DND-41 (cell line): ENCODE data around the gene SLC35F3.

Experiments used
- ATAC-seq: fragments of 200-7000 bp; cut with Tn5 transposase; 3 replicates; pipeline ENCODE4 v1.9.1; 2021; ENCODE audit warnings: low read depth; ENCODE audit not compliant: insufficient read depth
- DNase-seq: peaks from one replicate; pipeline ENCODE4 v3.0.0-alpha.2; 2020
- H2AFZ ChIP-seq: 2 replicates; pipeline ENCODE4 v1.6.0; 2012; ENCODE audit warnings: low read depth, low read length
- H3K27ac ChIP-seq: 2 replicates; pipeline ENCODE4 v1.5.1; 2012; ENCODE audit warnings: low read length, inconsistent platforms
- H3K27me3 ChIP-seq: fragments of 200-600 bp; sonication (generic); 2 replicates; pipeline ENCODE4 v1.6.0; 2012; ENCODE audit warnings: low read length, mild to moderate bottlenecking, inconsistent platforms; ENCODE audit not compliant: insufficient read depth, poor library complexity
- H3K36me3 ChIP-seq: 2 replicates; pipeline ENCODE4 v1.5.1; 2012; ENCODE audit warnings: low read length, inconsistent platforms; ENCODE audit not compliant: insufficient read depth
- H3K4me1 ChIP-seq: 2 replicates; pipeline ENCODE4 v1.5.1; 2012; ENCODE audit warnings: mild to moderate bottlenecking, low read length; ENCODE audit not compliant: insufficient read depth
- H3K4me2 ChIP-seq: 2 replicates; pipeline ENCODE4 v1.6.0; 2012; ENCODE audit warnings: mild to moderate bottlenecking, moderate library complexity, low read length, inconsistent platforms; ENCODE audit not compliant: insufficient read depth
- H3K4me3 ChIP-seq, 2 experiments: fragments of 200-600 bp in 1 of 2; shearing (Covaris generic) in 1 of 2; 2 replicates each; pipeline ENCODE4 v1.5.1; 2012 to 2016; ENCODE audit warnings: inconsistent platforms in 2 of 2, low read length in 2 of 2, mild to moderate bottlenecking in 2 of 2, low read depth in 1 of 2, moderate library complexity in 1 of 2
- H3K79me2 ChIP-seq: 2 replicates; pipeline ENCODE4 v1.6.0; 2012; ENCODE audit warnings: low read length, inconsistent platforms; ENCODE audit not compliant: insufficient read depth
- H3K9ac ChIP-seq: 2 replicates; pipeline ENCODE4 v1.6.0; 2012; ENCODE audit warnings: low read depth, mild to moderate bottlenecking, inconsistent platforms, low read length, moderate library complexity
- H3K9me3 ChIP-seq: 2 replicates; pipeline ENCODE4 v1.5.1; 2012; ENCODE audit warnings: low read length, moderate library complexity, mild to moderate bottlenecking, inconsistent platforms; ENCODE audit not compliant: insufficient read depth, severe bottlenecking
- H4K20me1 ChIP-seq: 2 replicates; pipeline ENCODE4 v1.6.0; 2012; ENCODE audit warnings: low read length; ENCODE audit not compliant: insufficient read depth
- CTCF ChIP-seq: IDR thresholded peaks from 2 replicates; pipeline ENCODE4 v1.5.1; 2012; ENCODE audit warnings: borderline replicate concordance, low read length, moderate library complexity, mild to moderate bottlenecking; ENCODE audit not compliant: poor library complexity, severe bottlenecking; ENCODE audit errors: extremely low read depth
- EZH2 ChIP-seq: IDR thresholded peaks from 3 replicates; pipeline ENCODE4 v1.6.1; 2012; ENCODE audit warnings: borderline replicate concordance, low read depth, mild to moderate bottlenecking, moderate library complexity, low read length, inconsistent platforms; ENCODE audit not compliant: severe bottlenecking

SLC35F3 gene

GRCh38 chr1:234218078-234218477 is 313.6 kb downstream of the SLC35F3 start:
- peaks cover 14% of the 10 kb centered on the region for H3K36me3 ChIP-seq
- peak overlapping the region; percentile 81; the same call in 1 of the 2 replicates for H3K9ac ChIP-seq
- H2AFZ ChIP-seq = peak overlapping the region; percentile 25; the same call in 1 of the 2 replicates
- TF ChIP-seq CTCF (no peak), EZH2 (no peak)
- peaks cover 41% of the 10 kb centered on the region for H3K79me2 ChIP-seq
- peaks cover 51% of the 10 kb centered on the region for H3K4me1 ChIP-seq
- H3K9me3 ChIP-seq = no peaks in the 10 kb centered on the region
- H3K27me3 ChIP-seq = peaks cover 7% of the 10 kb centered on the region
- H3K4me3 ChIP-seq = peak overlapping the region in 1 of 2 experiments; percentile 11; a peak in 1 of 4 replicates
- DNase-seq (no peak), ATAC-seq (no peak)
- peak overlapping the region; percentile 89 for H3K4me2 ChIP-seq
- H3K27ac ChIP-seq = peak overlapping the region; percentile 60
- H4K20me1 ChIP-seq = no peaks in the 10 kb centered on the region

GRCh38 chr1:234219711-234220110 is 315.2 kb downstream of the SLC35F3 start:
- peaks cover 38% of the 10 kb centered on the region for H3K4me1 ChIP-seq
- ATAC-seq = no peak
- no peak for TF ChIP-seq CTCF
- TF ChIP-seq EZH2 = no peak

GRCh38 chr1:234221601-234222000 is 317.1 kb downstream of the SLC35F3 start:
- H3K27me3 ChIP-seq = no peaks in the 10 kb centered on the region
- no peak overlapping the region for H3K9ac ChIP-seq
- peaks cover 14% of the 10 kb centered on the region for H3K36me3 ChIP-seq
- no peaks in the 10 kb centered on the region for H4K20me1 ChIP-seq
- no peak overlapping the region for H3K4me3 ChIP-seq
- no peak overlapping the region for H3K27ac ChIP-seq
- no peak overlapping the region for H3K4me2 ChIP-seq
- TF ChIP-seq EZH2 = no peak
- TF ChIP-seq CTCF = no peak
- H3K79me2 ChIP-seq = peaks cover 19% of the 10 kb centered on the region
- ATAC-seq (no peak), DNase-seq (no peak)
- H2AFZ ChIP-seq = no peak overlapping the region
- no peaks in the 10 kb centered on the region for H3K9me3 ChIP-seq
- H3K4me1 ChIP-seq = peaks cover 30% of the 10 kb centered on the region

More at GRCh38 chr1:234219711-234220110, 315.2 kb downstream of the SLC35F3 start:
- H3K4me3 ChIP-seq = no peak overlapping the region
- peaks cover 1% of the 10 kb centered on the region for H3K27me3 ChIP-seq
- H3K27ac ChIP-seq = no peak overlapping the region
- H3K4me2 ChIP-seq = no peak overlapping the region
- DNase-seq = no peak
- H3K36me3 ChIP-seq = peaks cover 14% of the 10 kb centered on the region
- no peak overlapping the region for H3K9ac ChIP-seq
- no peaks in the 10 kb centered on the region for H3K9me3 ChIP-seq
- no peaks in the 10 kb centered on the region for H4K20me1 ChIP-seq
- peaks cover 33% of the 10 kb centered on the region for H3K79me2 ChIP-seq
- H2AFZ ChIP-seq = no peak overlapping the region
